Stimulated activated CD8-positive, alpha-beta memory T cell treated with anti-CD3 and anti-CD28 coated beads, Interleukin-15, amount 100 ng/mL, for 4 hours (primary cell): ENCODE measurements around the gene LILRB2.
"Not testable (repeated sequence)": the region's sequence is repeated elsewhere in the genome, so short reads cannot be mapped to it uniquely, and the experiment has no call there.

Experiments
- DNase-seq, 2 donors: peaks; one replicate each; pipeline ENCODE4 v3.0.0-alpha.2; 2020; ENCODE audit warnings: low read depth in 2 of 2

LILRB2 gene

GRCh38 chr19:54305141-54305540, 24.2 kb upstream of the LILRB2 start:
- no peak for DNase-seq

DNA sequence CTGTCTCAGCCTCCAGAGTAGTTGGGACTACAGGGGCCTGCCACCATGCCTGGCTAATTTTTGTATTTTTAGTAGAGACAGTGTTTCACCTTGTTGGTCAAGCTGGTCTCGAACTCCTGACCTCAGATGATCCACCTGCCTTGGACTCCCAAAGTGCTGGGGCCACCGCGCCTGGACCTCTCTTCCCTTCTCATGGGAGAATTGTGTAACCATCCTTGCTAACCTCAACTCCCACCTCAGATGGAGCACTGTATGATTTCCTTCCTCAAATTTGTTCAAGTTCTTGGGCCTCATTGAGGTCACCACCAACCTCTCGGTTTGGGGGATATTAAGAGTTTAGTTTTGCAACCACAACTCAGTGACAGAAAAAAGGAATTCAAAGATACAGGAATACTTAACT, 21.3 kb upstream of the LILRB2 start:
- DNase-seq = no peak

DNA sequence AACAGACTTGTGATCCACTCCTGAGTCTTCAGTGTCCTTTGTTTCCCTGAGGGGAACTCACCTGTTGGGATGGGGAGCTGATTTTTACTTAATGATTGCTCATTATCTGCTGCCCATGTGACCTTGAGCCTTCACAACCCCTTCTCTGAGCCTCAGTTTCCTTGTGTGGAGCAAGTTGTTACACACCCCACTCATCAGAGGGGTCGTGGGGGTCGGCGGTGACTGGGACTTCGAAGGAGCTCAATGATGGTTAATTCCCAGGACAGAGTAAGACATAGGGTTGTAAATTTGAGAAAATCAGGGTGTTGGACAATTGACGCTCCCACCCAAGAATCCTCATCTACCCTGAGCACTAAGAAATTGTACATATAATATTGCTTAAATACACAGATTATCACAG, 18.6 kb upstream of the LILRB2 start:
- DNase-seq = no peak

GRCh38 chr19:54299126-54299498, 18.2 kb upstream of the LILRB2 start:
- DNase-seq = no peak

DNA sequence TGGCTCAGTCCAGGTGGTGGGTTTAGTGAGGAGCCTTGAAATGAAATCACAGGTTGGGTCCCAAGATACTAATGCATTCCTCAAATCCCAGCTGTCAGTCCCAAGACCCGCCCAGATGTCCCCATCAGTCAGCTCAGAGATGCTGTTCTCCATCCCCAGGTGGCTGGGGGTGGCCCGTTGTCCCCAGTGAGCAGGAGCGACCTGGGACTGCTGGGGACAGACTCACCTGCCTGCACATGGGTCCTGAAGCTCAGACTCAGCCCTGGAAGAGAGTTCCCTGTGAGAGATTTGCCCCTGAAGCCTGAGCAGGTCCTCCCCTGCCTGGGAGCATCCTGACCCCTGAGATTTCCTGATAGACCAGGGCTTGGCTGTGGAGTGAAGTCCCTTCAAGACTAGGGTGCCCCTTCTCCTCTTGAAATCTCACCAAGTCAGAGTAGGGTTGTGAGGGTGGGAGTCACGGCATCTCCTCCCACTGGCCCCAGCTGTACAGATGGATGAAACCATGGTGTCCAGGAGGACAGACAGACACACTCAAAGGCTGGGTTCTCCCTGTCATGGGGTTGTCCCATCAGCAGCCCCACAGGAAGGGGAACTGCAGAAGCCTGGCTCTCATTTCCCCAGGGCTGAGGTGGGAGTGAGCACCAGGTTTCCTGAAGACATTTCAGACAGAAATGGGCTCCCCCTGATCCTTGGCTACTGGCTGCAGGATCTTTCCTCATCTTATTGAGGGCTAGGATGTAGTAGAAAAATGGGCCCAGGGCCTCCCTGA, 17.6 kb upstream of the LILRB2 start:
- no peak for DNase-seq

DNA sequence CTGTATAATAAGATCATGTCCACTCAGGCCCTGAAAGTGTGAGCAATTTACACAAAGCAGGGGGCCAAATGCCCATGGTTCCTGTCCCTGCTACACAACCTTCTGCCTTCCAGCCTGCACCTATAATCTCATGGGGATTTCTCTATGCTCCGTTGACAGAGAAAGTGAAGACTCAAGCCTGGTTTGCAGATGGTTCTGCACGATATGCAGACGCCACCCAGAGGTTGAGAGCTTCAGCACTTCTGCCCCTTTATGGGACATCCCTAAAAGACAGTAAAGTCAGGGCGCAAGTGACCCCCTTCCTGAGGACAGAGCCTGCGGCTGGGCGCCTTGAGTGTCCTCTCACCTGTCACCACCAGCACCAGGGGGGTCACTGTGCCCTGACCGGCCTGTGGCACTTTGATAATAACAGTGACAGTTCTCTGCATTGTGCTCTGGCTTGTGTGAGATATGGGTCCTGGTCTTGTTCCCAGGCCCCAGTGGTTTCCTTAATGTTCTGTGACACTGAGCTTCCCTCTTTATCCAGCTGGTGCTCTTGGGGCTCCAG, 16.9 kb upstream of the LILRB2 start:
- DNase-seq = no peak

GRCh38 chr19:54294539-54294938, 13.6 kb upstream of the LILRB2 start:
- DNase-seq = no peak

GRCh38 chr19:54289160-54289559, 8.2 kb upstream of the LILRB2 start:
- DNase-seq = not testable (repeated sequence)

DNA sequence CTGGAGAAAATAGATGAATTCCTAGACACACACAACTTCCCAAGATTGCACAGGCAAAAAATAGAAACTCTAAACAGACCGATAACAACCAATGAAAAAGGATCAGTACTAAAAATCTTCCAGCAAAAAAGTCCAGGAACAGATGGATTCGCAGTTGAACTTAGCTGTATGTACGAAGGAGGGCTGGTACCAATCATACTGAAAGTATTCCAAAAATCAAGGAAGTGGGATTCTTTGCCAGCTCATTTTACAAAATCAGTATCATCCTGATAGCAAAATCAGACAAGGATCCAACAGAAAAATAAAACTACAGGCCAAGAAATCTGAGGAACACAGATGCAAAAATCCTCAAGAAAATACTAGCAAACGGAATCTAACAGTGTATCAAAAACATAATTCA, 6.5 kb upstream of the LILRB2 start:
- no peak for DNase-seq

DNA sequence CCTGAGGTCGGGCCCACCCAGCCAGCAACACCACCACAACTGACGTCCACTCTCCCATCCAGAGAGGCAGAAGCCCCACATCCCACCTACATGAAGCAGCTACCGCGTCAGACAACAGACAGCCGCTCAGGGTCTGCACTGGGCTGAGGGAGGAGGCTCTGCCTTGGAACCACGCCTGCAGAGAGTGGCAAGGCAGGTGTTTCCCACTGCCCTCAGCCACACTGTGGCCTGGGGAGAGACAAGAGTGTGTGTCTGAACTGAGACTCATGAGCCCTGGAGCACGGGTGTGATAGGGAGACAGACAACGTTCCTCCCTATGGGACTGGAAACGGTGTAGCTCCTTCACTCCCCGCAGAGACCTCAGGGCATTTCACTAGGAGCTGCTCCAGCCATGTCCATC, 5.4 kb upstream of the LILRB2 start:
- DNase-seq = not testable (repeated sequence)

DNA sequence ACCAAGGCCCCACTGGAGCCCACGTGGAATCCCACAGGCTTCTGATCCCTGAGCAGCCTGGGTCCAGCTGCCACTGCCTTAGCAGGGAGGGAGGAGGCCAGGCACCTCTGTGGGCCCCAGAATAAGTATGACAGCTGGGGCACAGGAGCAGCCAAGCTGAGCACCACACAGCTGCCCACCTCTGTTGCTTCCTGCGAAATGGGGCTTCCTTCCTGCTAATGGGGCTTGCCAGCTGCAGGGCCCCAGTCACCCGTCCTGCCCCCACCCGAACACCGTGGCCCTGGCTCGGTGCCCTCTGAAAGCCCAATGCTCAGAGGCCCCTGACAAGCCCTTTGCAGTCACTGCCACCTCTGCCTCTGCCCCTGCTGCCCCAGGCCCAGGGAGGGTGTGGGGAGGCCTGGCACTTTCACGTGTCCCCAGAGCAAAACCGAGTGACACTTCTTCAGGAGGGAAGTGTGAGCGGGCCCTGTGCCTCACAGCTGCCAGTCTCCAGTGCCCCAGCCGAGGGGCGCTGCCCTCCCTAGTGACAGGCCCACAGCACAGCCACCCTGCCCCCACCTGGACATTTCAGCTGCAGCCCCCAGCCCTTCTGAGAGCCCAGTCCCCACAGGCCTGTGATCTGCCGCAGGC, 4.6 kb upstream of the LILRB2 start:
- DNase-seq = not testable (repeated sequence)

DNA sequence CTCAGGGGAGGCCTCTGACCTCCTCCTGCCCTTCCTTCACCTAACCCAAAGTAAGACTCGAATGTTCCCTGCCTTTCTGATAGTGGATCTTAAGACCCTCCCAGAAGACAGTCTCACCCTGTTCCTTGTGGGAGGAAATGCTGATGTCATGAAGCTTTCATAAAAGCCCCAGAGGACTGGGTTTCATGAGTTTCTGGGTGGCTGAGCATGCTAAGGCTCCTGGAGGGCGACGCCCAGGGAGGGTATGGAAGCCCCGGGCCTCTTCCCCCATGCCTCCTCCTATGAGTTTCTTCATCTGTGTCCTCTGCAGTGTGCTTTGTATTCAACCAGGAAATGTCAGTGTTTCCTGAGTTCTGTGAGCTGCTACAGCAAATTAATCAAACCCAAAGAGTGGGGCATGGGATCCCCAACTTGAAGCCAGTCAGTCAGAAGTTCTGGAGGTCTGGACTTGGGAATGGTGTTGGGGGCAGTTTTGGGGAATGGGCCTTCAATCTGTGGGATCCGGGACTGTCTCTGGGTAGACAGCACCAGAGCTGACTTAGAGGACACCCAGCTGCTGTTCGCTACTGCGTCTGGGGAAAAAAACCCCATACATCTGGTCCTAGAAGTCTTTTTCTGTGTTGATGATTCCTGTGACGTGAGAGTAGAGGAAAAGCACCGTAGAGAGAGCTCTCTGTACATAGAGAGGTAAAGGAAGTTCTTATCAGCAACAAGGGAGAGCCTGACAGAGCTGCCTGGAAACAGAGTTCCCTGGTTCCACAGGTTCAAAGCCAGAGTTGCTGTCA, 2.0 kb upstream of the LILRB2 start:
- DNase-seq = no peak

- not testable (repeated sequence) for DNase-seq
Observed at GRCh38 chr19:54281729-54282075, 792 bp upstream of the LILRB2 start.

DNA sequence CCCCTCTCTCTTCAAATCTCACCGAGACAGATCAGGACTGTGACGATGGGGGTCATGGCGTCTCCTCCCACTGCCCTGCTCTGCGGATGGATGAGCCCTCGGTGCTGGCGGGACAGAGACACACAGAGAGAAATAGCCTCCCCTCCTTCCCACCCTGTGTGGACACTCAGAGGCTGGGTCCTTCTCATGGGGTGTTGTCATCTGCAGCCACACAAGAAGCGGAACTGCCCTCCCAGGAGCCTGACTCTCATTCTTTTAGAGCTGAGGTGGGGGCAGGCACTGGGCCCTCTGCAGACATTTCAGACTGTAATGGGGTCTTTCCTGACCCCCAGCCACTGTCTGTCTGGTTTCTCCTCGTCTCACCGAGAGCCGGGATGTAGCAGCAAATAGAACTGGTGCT, 469 bp downstream of the LILRB2 start:
- DNase-seq = not testable (repeated sequence)

DNA sequence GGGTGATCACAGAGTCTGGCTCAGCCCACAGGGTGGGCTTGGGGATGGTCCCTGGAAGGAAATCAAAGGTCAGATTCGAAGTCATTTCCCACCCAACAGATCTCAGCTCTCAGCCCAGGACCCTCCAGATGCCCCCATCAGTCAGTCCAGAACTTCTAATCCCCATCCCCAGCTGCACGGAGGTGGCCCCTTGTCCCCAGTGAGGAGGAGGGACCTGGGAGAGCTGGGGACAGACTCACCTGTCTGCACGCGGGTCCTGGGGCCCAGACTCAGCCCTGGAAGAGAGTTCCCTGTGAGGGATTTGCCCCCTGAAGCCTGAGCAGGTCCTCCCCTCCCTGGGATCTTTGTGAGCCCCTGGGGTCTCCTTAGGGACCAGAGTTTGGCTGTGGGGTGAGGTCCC, 885 bp downstream of the LILRB2 start:
- not testable (repeated sequence) for DNase-seq

- no peak for DNase-seq
Observed at GRCh38 chr19:54279406-54279962, 1.4 kb downstream of the LILRB2 start.

GRCh38 chr19:54278571-54279195, 2.2 kb downstream of the LILRB2 start:
- DNase-seq = not testable (repeated sequence)

- not testable (repeated sequence) for DNase-seq
Observed at GRCh38 chr19:54278056-54278455, 2.9 kb downstream of the LILRB2 start.

GRCh38 chr19:54277111-54277615, 3.7 kb downstream of the LILRB2 start:
- not testable (repeated sequence) for DNase-seq

DNA sequence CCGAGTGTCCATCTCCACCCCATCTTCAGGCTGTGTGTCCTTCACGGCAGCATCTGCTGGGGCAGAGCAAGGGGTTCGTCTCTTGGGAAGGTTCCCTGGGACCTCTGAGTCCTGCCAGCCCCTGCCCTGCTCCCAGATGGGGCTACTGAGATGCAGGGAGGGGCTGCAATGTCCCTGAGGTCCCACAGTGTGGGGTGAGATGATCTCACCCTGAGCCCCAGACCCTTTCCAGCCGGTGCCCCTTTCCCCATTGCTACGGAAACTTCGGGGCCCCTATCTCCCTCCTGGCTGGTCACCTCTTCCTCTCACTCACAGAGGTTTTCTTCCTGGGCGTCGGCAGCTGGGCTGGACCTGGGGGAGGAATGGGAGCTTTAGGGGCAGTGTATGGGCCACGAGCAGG, 5.0 kb downstream of the LILRB2 start:
- DNase-seq = no peak

GRCh38 chr19:54274516-54274915, 6.4 kb downstream of the LILRB2 start:
- not testable (repeated sequence) for DNase-seq

- DNase-seq = no peak
Observed at GRCh38 chr19:54273821-54274220, 7.1 kb downstream of the LILRB2 start.
